HCT116 (cell line): ENCODE results near the gene IMMT.

ENCODE experiments used
- CBX3 ChIP-seq: IDR thresholded peaks from 2 replicates; pipeline ENCODE4 v1.6.1; 2012; ENCODE audit warnings: low read depth
- EZH2 ChIP-seq: fragments of 200-600 bp; sonication (generic); IDR thresholded peaks from 2 replicates; pipeline ENCODE4 v1.6.1; 2017; ENCODE audit warnings: antibody characterized with exemption, mixed run types
- EZH2phosphoT487 ChIP-seq: fragments of 200-600 bp; IDR thresholded peaks from 2 replicates; pipeline ENCODE4 v1.6.1; 2018; ENCODE audit warnings: antibody characterized with exemption, borderline replicate concordance
- POLR2A ChIP-seq: IDR thresholded peaks from 2 replicates; pipeline ENCODE4 v1.7.0; 2011; ENCODE audit warnings: borderline replicate concordance; ENCODE audit not compliant: insufficient read depth, insufficient read length; ENCODE audit errors: extremely low read depth
- POLR2AphosphoS5 ChIP-seq: IDR thresholded peaks from 2 replicates; pipeline ENCODE4 v1.6.1; 2011; ENCODE audit warnings: mild to moderate bottlenecking, low read depth, low read length, moderate library complexity
- SP1 ChIP-seq: IDR thresholded peaks from 2 replicates; pipeline ENCODE4 v1.6.1; 2012; ENCODE audit warnings: low read depth
- SRF ChIP-seq: IDR thresholded peaks from 2 replicates; pipeline ENCODE4 v1.6.1; 2012; ENCODE audit warnings: low read depth
- YY1 ChIP-seq: IDR thresholded peaks from 2 replicates; pipeline ENCODE4 v1.6.1; 2011; ENCODE audit warnings: low read length, low read depth, moderate library complexity, mild to moderate bottlenecking; ENCODE audit not compliant: insufficient replicate concordance; ENCODE audit errors: extremely low read depth
- TF ChIP-seq, protein P1 (sequence below), 3 experiments: fragments of 200-600 bp in 1 of 3; sonication (generic) in 1 of 3; IDR thresholded peaks in 2 of 3; conservative IDR thresholded peaks in 1 of 3; 2 replicates each; pipeline ENCODE4 v1.5.1; 2012 to 2017; ENCODE audit warnings: low read depth in 2 of 3, low read length in 2 of 3, antibody characterized with exemption in 1 of 3, borderline replicate concordance in 1 of 3, control low read depth in 1 of 3, mild to moderate bottlenecking in 1 of 3, mixed read lengths in 1 of 3, mixed run types in 1 of 3, moderate library complexity in 1 of 3; ENCODE audit not compliant: insufficient read depth in 1 of 3
- TF ChIP-seq, protein P2 (sequence below): IDR thresholded peaks from 2 replicates; pipeline ENCODE4 v1.6.1; 2012; ENCODE audit warnings: low read depth
- TF ChIP-seq, protein P3 (sequence below): IDR thresholded peaks from 2 replicates; pipeline ENCODE4 v1.6.1; 2012

DNA sequence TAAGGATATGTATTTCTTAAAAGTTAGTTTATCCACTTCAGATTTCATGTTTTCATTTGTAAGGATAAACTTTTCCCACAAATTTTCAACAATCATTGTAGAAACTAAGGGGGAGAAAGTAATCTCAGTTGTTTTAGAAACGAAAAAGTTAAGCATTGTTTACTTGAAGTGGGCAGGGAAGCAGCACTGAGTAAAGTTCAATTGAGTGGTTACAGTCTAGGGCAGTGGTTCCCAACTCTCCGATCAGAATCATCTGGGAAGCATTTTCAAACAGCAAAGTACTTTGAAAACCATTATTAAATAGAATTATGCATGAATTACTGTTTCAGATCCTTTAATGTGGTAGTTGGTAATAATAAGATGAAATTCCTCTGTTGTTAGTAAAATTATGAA, 16.5 kb upstream of the IMMT start:
- TF ChIP-seq, protein P1, sequence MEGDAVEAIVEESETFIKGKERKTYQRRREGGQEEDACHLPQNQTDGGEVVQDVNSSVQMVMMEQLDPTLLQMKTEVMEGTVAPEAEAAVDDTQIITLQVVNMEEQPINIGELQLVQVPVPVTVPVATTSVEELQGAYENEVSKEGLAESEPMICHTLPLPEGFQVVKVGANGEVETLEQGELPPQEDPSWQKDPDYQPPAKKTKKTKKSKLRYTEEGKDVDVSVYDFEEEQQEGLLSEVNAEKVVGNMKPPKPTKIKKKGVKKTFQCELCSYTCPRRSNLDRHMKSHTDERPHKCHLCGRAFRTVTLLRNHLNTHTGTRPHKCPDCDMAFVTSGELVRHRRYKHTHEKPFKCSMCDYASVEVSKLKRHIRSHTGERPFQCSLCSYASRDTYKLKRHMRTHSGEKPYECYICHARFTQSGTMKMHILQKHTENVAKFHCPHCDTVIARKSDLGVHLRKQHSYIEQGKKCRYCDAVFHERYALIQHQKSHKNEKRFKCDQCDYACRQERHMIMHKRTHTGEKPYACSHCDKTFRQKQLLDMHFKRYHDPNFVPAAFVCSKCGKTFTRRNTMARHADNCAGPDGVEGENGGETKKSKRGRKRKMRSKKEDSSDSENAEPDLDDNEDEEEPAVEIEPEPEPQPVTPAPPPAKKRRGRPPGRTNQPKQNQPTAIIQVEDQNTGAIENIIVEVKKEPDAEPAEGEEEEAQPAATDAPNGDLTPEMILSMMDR (IDR thresholded peaks at IDR 0.05 in 2 of 3, conservative IDR thresholded peaks at IDR 0.05 in 1 of 3; ENCODE audit: borderline replicate concordance in 1 of 3, insufficient read depth in 1 of 3, low read depth in 2 of 3, low read length in 2 of 3), result no peak
- no peak for TF ChIP-seq EZH2
- TF ChIP-seq SRF, result no peak
- TF ChIP-seq POLR2A, result no peak
- no peak for TF ChIP-seq POLR2AphosphoS5
- TF ChIP-seq, protein P2, sequence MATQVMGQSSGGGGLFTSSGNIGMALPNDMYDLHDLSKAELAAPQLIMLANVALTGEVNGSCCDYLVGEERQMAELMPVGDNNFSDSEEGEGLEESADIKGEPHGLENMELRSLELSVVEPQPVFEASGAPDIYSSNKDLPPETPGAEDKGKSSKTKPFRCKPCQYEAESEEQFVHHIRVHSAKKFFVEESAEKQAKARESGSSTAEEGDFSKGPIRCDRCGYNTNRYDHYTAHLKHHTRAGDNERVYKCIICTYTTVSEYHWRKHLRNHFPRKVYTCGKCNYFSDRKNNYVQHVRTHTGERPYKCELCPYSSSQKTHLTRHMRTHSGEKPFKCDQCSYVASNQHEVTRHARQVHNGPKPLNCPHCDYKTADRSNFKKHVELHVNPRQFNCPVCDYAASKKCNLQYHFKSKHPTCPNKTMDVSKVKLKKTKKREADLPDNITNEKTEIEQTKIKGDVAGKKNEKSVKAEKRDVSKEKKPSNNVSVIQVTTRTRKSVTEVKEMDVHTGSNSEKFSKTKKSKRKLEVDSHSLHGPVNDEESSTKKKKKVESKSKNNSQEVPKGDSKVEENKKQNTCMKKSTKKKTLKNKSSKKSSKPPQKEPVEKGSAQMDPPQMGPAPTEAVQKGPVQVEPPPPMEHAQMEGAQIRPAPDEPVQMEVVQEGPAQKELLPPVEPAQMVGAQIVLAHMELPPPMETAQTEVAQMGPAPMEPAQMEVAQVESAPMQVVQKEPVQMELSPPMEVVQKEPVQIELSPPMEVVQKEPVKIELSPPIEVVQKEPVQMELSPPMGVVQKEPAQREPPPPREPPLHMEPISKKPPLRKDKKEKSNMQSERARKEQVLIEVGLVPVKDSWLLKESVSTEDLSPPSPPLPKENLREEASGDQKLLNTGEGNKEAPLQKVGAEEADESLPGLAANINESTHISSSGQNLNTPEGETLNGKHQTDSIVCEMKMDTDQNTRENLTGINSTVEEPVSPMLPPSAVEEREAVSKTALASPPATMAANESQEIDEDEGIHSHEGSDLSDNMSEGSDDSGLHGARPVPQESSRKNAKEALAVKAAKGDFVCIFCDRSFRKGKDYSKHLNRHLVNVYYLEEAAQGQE, result no peak
- TF ChIP-seq, protein P3, sequence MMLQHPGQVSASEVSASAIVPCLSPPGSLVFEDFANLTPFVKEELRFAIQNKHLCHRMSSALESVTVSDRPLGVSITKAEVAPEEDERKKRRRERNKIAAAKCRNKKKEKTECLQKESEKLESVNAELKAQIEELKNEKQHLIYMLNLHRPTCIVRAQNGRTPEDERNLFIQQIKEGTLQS, result no peak
- no peak for TF ChIP-seq EZH2phosphoT487
- no peak for TF ChIP-seq SP1
- no peak for TF ChIP-seq YY1
- TF ChIP-seq CBX3, result no peak
